Hematopoietic multipotent progenitor cell treated with erythropoietin and hydrocortisone succinate and interleukin-3 and kit ligand, for 17 days (in vitro differentiated cells): ENCODE data around the gene ESYT2.

Source experiments
- DNase-seq: peaks from one replicate; pipeline ENCODE4 v3.0.0-alpha.2; 2015; ENCODE audit warnings: low spot score

The ESYT2 gene

DNA sequence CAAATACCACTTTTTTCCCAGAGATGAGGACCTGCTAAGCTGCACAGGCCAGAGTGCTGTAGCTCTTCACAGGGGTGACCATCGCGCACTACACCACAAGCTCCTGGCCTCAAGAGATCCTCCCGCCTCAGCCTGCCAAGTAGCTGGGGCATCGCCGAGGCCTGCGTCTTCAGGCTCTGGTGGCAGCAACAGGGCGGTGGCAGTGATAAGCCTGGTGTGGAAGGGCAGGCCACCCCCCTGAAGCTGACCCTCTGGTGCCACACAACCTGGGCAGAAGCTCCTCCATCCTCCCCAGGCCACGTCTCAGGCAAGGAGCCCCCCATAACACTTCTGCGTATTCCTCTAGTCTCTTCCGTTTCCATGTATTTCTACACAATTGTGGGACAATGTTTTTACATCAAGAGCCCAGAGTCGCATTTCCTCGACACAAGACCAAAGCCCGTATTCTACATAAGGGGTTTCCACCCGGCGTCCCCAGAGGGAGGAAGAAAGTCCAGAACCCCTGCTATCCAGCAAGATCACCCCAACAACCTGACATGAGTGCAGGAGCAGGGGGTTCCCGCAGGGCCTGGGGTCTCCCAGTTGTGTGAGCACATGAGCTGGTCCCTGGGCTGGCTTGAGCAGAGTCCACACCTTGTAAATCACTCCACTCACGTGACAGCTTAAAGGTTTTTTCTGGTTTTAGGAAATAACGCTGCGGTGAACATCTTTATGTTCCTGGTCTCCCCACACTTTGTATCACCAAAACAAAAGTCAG is 87.1 kb downstream of the ESYT2 start:
- DNase-seq = no peak

DNA sequence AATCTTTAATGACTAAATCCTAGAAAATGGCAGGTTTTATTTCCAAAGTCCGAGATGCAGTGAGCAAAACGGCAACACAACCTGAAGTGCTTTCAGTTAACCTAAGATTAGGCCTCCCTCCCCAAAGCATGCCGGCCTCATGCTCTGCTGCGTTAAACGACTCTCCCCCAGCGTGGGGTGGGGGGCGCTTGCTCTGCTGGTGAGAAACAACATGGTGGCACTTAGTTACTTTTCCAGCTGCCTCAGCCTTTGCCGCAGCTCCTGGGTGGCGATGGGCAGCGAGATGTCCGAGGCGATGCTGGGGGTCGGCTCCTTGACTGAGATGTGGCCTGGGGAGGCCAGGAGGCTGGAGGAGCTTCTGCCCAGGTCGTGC is 88.0 kb downstream of the ESYT2 start:
- DNase-seq = no peak

DNA sequence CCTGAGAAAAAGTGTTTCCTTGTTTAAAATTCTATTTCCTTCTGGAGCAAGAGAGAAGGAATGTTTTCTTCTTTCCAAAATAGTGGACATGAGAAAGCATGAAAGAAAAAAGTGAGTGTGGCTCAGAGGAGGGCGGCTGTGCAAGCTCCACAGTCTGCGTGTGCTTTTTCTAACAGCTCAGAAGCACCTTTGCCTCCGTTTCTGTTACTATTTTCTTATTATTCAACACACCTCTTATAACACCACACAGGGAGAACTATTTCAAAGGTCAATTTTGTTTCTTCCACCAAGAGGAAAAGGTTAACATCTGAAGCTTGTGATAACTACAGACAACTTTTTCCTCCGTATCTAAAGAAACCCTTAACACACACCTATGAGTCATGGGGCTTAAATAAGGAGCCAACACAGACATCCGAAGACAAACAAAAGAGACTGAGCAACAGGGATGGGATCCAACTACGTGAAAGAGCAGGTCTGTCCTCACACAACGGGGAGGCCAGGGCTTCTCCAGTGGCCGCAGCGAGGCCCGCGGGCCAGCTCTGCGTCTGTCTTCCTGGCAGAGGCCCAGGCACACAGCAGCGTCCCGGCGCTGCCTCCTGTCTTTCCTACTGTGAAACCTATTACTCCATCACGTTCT is 88.5 kb downstream of the ESYT2 start:
- no peak for DNase-seq

DNA sequence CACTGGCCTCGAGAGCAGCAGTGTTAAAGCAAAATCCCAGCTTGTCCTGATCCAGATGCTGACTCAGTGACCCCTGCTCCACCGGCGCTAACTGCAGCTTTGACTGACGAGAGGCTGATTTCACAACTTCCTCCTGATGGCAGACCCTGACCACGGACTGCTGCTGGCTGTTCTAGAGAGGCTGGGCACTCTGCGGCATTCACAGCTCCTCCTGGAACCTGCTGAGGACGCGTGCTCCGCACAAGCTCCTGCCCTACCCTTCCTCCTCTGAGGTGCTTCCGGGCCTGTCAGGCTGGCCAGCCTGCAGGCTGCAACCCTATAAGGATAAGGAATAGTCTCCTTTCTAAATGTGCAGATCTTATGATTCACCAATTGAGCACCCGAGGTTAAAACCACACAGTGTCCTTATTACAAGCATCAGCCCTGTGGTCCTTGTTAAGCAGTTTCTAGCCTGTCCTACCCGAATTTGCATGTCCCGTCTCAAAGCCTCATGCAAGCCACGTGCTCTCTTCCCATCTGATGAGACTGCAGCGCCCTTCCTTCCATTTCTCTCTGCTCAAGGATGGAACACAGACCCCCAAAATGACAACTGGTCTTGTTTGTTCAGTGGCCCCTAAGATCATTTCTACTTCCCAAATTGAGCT is 89.2 kb downstream of the ESYT2 start:
- DNase-seq = no peak

DNA sequence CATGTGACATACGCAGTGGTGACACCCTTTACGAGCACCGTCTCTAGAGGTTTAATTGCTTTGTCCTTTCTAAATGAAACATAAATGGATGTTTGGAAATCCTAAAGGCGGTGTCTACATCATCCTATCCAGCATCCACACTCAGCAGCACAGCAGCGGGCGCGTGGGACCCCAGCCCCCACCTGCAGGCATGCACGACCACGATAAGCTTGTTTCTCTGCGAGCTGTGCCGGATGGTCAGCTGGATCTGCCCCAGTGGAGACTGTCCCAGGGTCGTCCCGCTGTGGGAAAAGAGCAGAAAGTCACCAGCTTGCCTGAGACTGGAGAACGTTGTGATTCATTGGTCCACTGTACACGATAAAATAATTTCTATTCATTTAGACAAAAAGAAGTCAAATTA is 90.5 kb downstream of the ESYT2 start:
- DNase-seq = no peak

DNA sequence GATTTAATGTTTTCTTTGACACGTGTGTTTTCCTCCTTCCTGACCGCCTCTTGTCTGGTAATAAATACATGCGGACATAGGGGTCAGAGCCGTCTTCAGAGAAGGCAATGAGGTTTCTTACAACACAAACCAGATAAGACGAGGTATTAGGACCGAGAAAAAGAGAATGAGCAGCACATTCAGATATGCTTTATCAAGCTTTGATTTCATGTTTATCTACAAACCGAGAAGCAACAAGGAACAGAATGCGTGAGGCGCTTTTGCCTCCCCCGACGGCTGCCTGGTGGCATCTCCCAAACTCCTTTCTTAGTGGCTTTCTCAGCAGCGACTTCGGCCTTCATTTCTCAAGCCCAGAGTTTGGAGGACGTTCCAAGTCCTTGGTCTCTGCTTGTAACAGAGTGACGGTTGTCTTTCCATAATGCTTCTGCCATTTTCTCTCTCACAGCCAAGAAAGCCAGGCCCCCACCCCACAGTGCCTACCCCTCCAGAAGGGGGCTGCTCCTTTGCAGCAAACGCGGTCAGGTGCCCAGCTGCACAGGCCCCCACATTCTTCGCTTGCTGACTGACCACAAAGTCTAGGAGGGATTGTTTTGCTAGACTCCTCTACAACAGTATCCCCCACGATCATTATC is 92.1 kb downstream of the ESYT2 start:
- DNase-seq = no peak

DNA sequence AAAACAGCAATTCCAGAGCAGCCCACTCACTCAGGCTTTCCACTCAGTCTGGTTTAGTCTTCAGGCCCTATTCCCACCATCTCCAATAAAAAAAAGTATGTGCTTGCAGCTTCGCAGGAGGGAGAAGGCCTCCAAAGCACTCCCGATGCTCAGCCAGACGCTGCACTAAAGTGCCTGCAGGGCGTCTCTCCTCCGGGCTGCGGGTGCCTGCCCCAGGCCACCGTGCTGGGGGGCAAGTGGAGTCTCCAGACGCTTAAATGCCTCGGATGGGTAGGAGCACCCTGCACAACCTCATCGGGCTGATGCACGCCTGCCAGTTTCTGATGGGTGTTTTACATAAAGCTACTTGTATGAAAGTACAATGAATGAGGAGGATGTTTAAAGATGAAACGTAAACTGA is 93.4 kb downstream of the ESYT2 start:
- DNase-seq = no peak

DNA sequence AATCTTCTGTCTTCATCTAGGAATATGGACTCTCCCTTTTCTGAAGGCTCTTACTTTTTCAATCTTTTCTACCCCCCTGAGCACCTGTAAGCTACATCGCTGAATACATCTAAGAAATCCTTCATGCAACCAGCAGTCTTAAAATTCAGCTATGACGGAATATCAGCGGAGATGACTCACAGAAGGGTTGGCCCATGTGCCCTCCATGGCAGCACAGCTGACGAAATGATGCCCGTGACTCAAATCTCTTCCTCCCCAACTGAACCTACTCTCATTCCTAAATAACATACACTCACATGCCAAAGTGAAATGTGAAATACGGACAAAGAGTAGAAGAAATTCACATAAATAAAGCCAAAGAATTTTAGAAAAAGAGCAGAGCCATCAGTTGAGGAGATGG is 94.4 kb downstream of the ESYT2 start:
- no peak for DNase-seq

DNA sequence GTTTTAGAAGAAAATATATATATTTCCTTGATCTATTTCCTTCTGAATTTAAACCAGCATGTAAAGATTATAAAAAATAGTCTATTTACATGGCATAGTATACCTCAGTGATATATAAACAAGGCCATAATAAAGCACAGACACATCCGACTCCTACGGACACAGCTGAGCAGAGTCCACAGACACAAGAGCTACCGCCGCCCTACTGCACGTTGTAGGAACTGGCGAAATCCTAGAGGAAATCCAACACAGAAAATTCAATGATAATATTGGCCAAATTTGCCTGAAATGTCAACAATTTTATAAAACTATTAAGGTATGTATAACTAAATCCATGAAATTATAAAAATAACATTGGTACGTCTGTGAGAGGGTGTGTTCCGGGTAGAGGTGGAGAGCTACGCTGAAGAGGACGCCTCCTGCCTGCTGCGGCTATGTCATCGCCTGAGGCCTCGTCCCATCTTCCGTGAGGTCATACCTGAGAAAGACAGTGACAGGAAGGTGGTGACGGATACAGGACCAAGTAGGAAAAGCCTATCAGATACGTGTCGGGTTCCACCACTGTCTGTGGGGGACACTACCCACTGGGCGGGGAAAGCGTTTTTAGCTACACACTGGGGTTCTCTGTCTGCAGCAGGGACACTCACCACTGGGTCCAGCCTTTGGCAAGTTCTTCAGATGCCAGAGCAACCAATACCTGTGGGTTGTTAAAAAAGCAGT is 95.4 kb downstream of the ESYT2 start:
- DNase-seq = no peak

DNA sequence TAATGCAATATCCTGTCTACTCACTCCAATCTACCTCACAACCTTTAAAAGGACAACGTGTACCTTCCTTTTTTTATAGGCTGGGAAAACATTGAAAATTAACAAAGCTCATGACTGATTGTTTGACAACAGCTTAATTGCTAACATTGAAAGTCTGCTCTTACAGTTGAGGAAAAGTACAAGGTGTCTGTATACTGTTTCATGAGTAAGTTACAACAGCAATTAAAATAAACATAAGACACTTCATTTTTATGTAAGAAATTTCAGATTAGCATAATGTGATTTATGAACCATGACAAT is 96.1 kb downstream of the ESYT2 start:
- DNase-seq = no peak

DNA sequence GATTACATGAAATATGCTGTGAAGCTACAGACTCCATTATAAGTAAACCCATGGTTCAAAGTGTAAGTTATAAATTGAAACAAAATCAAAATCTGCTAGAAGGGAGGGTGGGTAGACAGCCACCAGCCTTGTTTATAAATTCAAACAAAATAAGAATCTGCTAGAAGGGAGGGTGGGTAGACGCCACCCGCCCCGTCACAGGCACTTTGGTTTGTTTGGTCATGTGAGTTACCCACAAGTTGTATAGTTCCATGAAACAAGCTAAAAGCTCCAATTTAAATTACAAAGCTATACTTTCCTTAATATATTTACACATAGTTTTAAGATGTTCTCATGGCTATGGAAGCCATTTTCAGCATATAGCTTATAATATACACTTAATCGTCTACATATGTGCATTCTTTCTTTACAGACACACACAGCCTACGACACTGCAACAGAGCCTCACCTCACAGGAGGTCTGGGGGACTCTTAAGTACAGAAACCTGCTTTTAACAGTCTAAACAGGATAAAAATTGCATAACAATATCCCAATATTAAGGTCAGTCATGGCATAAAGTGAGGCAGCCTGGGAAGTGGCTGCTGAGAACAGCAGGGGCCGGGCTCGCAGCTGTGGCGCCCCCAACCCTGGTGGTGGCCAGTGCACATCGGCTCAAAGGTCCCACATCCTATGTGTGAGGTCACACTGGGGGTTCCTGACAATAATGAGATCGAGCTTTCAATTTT is 96.7 kb downstream of the ESYT2 start:
- DNase-seq = no peak

DNA sequence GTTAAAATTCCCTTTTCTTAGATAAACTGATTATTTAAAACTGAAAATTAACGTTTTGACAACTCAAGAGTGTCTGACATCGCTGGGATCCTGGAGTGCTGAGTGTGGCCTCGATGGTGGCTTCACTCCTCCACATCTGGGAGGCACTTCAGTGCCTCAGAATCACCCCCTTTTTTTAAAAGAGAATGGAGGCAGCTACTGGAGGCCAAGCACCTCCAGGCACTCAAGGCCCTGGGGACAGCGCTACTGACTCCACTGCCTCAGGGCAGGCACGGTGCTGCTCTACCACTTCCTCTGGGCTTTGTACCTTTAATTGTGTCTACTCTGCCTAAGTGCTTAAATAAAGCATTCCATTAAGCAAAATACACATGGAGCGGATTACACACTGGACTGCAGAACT is 97.5 kb downstream of the ESYT2 start:
- DNase-seq = no peak

DNA sequence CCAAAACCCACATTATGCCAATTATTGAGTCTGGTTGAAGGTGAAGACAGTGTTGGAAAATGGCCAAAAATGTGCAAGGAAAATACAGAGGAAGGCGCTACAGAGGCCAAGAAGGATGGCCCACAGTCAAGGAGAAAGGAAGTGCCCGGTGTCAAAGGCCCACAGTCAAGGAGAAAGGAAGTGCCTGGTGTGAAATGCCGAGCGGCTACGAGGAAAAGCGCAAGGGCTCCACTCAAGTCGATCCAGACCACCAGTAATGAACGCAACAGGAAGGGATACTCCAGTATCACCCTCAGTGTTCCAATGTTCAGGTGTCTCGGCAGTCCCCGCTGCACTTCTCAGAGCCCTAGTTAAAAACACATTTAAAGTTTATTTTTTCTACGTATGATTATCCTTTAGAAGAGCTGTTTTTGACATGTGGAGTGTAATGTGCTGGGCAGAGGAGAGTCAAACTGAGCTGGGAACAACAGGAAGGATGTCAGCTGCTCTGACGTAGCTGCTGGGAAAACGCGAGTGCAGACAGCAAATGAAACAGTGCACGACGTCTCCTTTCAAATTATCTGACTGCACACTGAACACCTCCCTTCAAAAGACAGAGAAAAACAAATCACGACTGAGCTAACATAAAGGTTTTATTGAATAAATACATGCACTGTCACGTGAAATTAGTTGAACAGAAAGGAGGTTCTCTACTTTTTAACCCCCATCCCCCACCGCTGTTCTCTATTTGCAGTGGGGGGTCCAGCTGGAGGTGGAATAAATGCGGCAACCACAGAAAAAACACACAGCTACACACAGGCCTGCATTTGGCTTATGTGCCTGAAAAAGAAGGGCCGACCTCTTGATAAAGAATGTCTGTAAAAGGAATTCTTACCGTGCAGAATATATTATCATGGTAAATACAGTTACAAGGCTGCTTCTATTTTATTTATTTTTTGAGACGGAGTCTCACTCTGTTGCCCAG is 98.6 kb downstream of the ESYT2 start:
- no peak for DNase-seq

DNA sequence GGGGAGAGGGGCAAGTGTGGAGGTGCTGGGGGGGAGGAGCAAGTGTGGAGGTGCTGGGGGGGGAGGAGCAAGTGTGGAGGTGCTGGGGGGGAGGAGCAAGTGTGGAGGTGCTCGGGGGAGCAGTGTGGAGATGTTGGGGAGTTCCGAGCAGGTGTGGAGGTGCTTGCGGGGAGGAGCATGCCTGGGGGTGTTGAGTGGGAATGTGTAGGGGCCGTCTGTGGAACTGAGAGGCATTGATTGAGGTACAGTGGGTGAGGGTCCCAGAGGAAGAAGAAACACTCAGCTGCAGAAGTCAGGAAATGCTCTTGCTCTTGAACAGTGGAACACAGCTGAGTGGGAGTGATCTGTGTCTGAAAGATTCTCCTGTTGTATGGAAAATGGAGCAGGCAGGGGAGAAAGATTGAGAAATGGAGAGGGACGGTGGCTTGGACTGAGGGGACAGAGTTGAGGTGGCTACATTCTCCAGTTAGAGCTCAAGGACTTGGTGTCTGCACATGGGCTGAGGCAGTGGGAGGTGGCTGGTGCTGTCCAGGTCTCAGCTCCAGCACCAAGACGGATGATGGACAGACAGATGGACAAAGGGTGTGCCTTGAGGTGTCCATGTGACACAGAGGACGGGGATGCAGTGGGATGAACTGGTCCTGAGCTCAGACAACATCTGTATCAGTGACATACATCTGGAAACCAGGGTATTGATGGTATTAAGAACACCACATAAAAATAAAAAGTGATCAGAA is 99.5 kb downstream of the ESYT2 start:
- DNase-seq = no peak

DNA sequence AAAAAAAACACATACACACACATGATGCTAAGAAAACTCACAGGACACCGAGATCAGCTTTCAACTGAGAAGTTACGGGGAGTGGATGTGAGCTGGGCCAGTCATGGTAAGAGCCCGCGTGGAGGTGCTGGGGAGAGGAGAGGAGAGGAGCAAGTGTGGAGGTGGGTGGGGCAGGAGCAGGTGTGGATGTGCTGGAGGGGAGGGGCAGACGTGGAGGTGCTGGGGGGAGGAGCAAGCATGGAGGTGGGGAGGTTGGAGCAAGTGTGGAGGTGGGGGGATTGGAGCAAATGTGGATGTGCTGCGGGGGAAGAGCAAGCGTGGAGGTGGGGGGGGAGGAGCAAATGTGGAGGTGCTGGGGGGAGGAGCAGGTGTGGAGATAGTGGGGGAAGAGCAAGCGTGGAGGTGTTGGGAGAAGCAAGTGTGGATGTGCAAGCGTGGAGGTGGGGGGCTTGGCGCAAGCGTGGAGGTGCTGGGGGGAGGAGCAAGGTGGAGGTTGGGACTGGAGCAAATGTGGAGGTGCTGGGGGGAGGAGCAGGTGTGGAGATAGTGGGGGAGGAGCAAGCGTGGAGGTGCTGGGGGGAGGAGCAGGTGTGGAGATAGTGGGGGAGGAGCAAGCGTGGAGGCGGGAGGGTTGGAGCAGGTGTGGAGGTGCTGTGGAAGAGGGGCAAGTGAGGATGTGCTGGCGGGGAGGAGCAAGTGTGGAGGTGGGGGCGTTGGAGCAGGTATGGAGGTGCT is 100.2 kb downstream of the ESYT2 start:
- DNase-seq = no peak

DNA sequence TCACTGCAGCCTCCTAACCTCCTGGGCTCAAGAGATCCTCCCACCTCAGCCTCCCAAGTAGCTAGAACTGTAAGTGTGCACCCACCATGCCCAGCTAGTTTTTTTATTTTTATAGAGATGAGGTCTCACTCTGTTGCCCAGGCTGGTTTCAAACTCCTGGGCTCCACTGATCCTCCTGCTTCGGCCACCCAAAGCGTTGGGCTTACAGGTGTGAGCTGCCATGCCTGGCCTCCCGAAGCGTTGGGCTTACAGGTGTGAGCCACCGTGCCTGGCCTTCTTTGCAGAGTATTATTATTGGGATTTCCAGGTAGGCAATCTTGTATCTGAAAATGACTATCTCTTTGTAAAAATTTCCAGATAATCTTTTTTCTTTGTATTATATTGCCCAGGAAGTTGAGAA is 101.6 kb downstream of the ESYT2 start:
- no peak for DNase-seq

DNA sequence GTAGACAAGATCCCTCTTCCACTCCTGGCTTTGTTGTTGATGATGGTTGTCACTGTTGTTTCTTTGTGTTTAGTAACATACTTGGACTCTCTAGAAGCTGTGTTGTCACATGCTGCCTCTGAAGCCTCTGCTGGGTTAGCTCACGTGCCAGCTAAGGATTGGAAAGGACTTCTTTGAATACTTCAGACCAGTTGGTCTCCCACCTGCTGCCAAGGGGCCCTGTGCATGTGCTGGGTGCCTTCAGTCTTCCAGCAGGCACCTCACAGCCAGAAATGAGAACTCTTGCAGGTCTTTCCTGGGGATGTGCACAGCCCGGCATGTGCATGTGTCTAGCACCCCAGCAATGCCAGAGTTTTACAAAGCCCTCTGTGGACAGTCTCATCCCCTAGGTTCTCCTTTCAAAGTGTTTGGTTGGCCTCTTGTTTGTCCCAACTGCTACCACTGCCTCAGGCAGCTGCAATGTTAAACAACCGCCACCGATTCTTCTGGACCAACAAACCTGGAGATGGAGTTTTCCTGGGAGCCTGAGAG is 103.0 kb downstream of the ESYT2 start:
- DNase-seq = no peak

DNA sequence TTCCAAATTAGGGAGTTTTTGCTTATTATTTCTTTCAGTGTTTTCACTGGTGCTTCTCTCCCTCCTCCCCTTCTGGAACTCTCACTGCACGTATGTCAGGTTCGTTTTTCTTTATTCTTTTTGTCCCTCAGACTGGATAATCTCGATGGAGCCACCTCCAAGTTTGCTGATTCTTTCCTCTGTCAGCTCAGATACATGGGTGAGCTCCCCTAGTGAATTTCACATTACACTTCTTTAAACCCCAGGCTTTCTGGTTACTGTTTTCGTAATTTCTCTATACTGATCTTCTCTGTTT is 103.9 kb downstream of the ESYT2 start:
- DNase-seq = no peak
